ENCODE measurements around the gene TMPRSS3.

Gene TMPRSS3

GRCh38 chr21:42349420-42350317 lies 46.2 kb downstream of the TMPRSS3 start:
- Histone ChIP-seq H3K27ac (ENCODE audit: low read depth, low read length) (no peak overlapping the region), H3K4me3 (ENCODE audit: low read depth, low read length) (no peak overlapping the region), H3K27me3 (ENCODE audit: control insufficient read depth, insufficient read depth, low read length) (no peaks in the 10 kb centered on the region), H3K9ac (ENCODE audit: low read length) (no peak overlapping the region), H3K4me1 (ENCODE audit: control insufficient read depth, insufficient read depth, low read length) (no peaks in the 10 kb centered on the region), H3K36me3 (ENCODE audit: control insufficient read depth, insufficient read depth, low read length) (no peaks in the 10 kb centered on the region), H3K9me3 (ENCODE audit: control insufficient read depth, insufficient read depth, low read depth, low read length) (no peaks in the 10 kb centered on the region)

- H3K27ac ChIP-seq (ENCODE audit: low read depth, low read length) = no peak overlapping the region
- no peaks in the 10 kb centered on the region for H3K9me3 ChIP-seq (ENCODE audit: control insufficient read depth, insufficient read depth, low read depth, low read length)
- no peaks in the 10 kb centered on the region for H3K4me1 ChIP-seq (ENCODE audit: control insufficient read depth, insufficient read depth, low read length)
- H3K27me3 ChIP-seq (ENCODE audit: control insufficient read depth, insufficient read depth, low read length) = no peaks in the 10 kb centered on the region
- H3K36me3 ChIP-seq (ENCODE audit: control insufficient read depth, insufficient read depth, low read length) = no peaks in the 10 kb centered on the region
- H3K4me3 ChIP-seq (ENCODE audit: low read depth, low read length) = no peak overlapping the region
- H3K9ac ChIP-seq (ENCODE audit: low read length) = no peak overlapping the region
These were observed 47.1 kb downstream of the TMPRSS3 start for GRCh38 chr21:42348762-42349161.

- H3K36me3 ChIP-seq (ENCODE audit: control insufficient read depth, insufficient read depth, low read length) = no peaks in the 10 kb centered on the region
- no peaks in the 10 kb centered on the region for H3K9me3 ChIP-seq (ENCODE audit: control insufficient read depth, insufficient read depth, low read depth, low read length)
- H3K4me1 ChIP-seq (ENCODE audit: control insufficient read depth, insufficient read depth, low read length) = no peaks in the 10 kb centered on the region
- H3K9ac ChIP-seq (ENCODE audit: low read length) = no peak overlapping the region
- no peaks in the 10 kb centered on the region for H3K27me3 ChIP-seq (ENCODE audit: control insufficient read depth, insufficient read depth, low read length)
- no peak overlapping the region for H3K27ac ChIP-seq (ENCODE audit: low read depth, low read length)
- no peak overlapping the region for H3K4me3 ChIP-seq (ENCODE audit: low read depth, low read length)
These were observed 48.1 kb downstream of the TMPRSS3 start for GRCh38 chr21:42347601-42348327.

GRCh38 chr21:42346866-42347600 lies 48.8 kb downstream of the TMPRSS3 start:
- Histone ChIP-seq H3K4me1 (ENCODE audit: control insufficient read depth, insufficient read depth, low read length) (no peaks in the 10 kb centered on the region), H3K9me3 (ENCODE audit: control insufficient read depth, insufficient read depth, low read depth, low read length) (no peaks in the 10 kb centered on the region), H3K9ac (ENCODE audit: low read length) (no peak overlapping the region), H3K4me3 (ENCODE audit: low read depth, low read length) (no peak overlapping the region), H3K36me3 (ENCODE audit: control insufficient read depth, insufficient read depth, low read length) (no peaks in the 10 kb centered on the region), H3K27me3 (ENCODE audit: control insufficient read depth, insufficient read depth, low read length) (no peaks in the 10 kb centered on the region), H3K27ac (ENCODE audit: low read depth, low read length) (no peak overlapping the region)

- Histone ChIP-seq H3K27me3 (ENCODE audit: control insufficient read depth, insufficient read depth, low read length) (no peaks in the 10 kb centered on the region), H3K9ac (ENCODE audit: low read length) (no peak overlapping the region), H3K9me3 (ENCODE audit: control insufficient read depth, insufficient read depth, low read depth, low read length) (no peaks in the 10 kb centered on the region), H3K36me3 (ENCODE audit: control insufficient read depth, insufficient read depth, low read length) (no peaks in the 10 kb centered on the region), H3K27ac (ENCODE audit: low read depth, low read length) (no peak overlapping the region), H3K4me3 (ENCODE audit: low read depth, low read length) (no peak overlapping the region), H3K4me1 (ENCODE audit: control insufficient read depth, insufficient read depth, low read length) (no peaks in the 10 kb centered on the region)
These were observed 49.4 kb downstream of the TMPRSS3 start for GRCh38 chr21:42346441-42346840.

GRCh38 chr21:42344631-42345030 lies 51.2 kb downstream of the TMPRSS3 start:
- Histone ChIP-seq H3K36me3 (ENCODE audit: control insufficient read depth, insufficient read depth, low read length) (no peaks in the 10 kb centered on the region), H3K4me3 (ENCODE audit: low read depth, low read length) (no peak overlapping the region), H3K4me1 (ENCODE audit: control insufficient read depth, insufficient read depth, low read length) (no peaks in the 10 kb centered on the region), H3K9me3 (ENCODE audit: control insufficient read depth, insufficient read depth, low read depth, low read length) (no peaks in the 10 kb centered on the region), H3K9ac (ENCODE audit: low read length) (no peak overlapping the region), H3K27me3 (ENCODE audit: control insufficient read depth, insufficient read depth, low read length) (no peaks in the 10 kb centered on the region), H3K27ac (ENCODE audit: low read depth, low read length) (no peak overlapping the region)

GRCh38 chr21:42343963-42344510 lies 51.8 kb downstream of the TMPRSS3 start:
- no peaks in the 10 kb centered on the region for H3K9me3 ChIP-seq (ENCODE audit: control insufficient read depth, insufficient read depth, low read depth, low read length)
- no peaks in the 10 kb centered on the region for H3K27me3 ChIP-seq (ENCODE audit: control insufficient read depth, insufficient read depth, low read length)
- H3K4me1 ChIP-seq (ENCODE audit: control insufficient read depth, insufficient read depth, low read length) = no peaks in the 10 kb centered on the region
- no peaks in the 10 kb centered on the region for H3K36me3 ChIP-seq (ENCODE audit: control insufficient read depth, insufficient read depth, low read length)
- no peak overlapping the region for H3K27ac ChIP-seq (ENCODE audit: low read depth, low read length)
- no peak overlapping the region for H3K9ac ChIP-seq (ENCODE audit: low read length)
- H3K4me3 ChIP-seq (ENCODE audit: low read depth, low read length) = no peak overlapping the region

- H3K9ac ChIP-seq (ENCODE audit: low read length) = no peak overlapping the region
- H3K27me3 ChIP-seq (ENCODE audit: control insufficient read depth, insufficient read depth, low read length) = no peaks in the 10 kb centered on the region
- no peaks in the 10 kb centered on the region for H3K36me3 ChIP-seq (ENCODE audit: control insufficient read depth, insufficient read depth, low read length)
- no peak overlapping the region for H3K27ac ChIP-seq (ENCODE audit: low read depth, low read length)
- H3K9me3 ChIP-seq (ENCODE audit: control insufficient read depth, insufficient read depth, low read depth, low read length) = no peaks in the 10 kb centered on the region
- no peak overlapping the region for H3K4me3 ChIP-seq (ENCODE audit: low read depth, low read length)
- peaks cover 1% of the 10 kb centered on the region; the same call in 1 of the 2 replicates for H3K4me1 ChIP-seq (ENCODE audit: control insufficient read depth, insufficient read depth, low read length)
These were observed 52.3 kb downstream of the TMPRSS3 start for GRCh38 chr21:42343556-42343955.

- Histone ChIP-seq H3K4me1 (ENCODE audit: control insufficient read depth, insufficient read depth, low read length) (peaks cover 6% of the 10 kb centered on the region), H3K9ac (ENCODE audit: low read length) (no peak overlapping the region), H3K27ac (ENCODE audit: low read depth, low read length) (no peak overlapping the region), H3K36me3 (ENCODE audit: control insufficient read depth, insufficient read depth, low read length) (no peaks in the 10 kb centered on the region), H3K4me3 (ENCODE audit: low read depth, low read length) (no peak overlapping the region), H3K9me3 (ENCODE audit: control insufficient read depth, insufficient read depth, low read depth, low read length) (no peaks in the 10 kb centered on the region), H3K27me3 (ENCODE audit: control insufficient read depth, insufficient read depth, low read length) (no peaks in the 10 kb centered on the region)
These were observed 52.8 kb downstream of the TMPRSS3 start for GRCh38 chr21:42343101-42343500.

- Histone ChIP-seq H3K36me3 (ENCODE audit: control insufficient read depth, insufficient read depth, low read length) (no peaks in the 10 kb centered on the region), H3K9me3 (ENCODE audit: control insufficient read depth, insufficient read depth, low read depth, low read length) (no peaks in the 10 kb centered on the region), H3K27ac (ENCODE audit: low read depth, low read length) (no peak overlapping the region), H3K4me3 (ENCODE audit: low read depth, low read length) (no peak overlapping the region), H3K9ac (ENCODE audit: low read length) (no peak overlapping the region), H3K4me1 (ENCODE audit: control insufficient read depth, insufficient read depth, low read length) (peaks cover 8% of the 10 kb centered on the region), H3K27me3 (ENCODE audit: control insufficient read depth, insufficient read depth, low read length) (no peaks in the 10 kb centered on the region)
These were observed 53.9 kb downstream of the TMPRSS3 start for GRCh38 chr21:42341776-42342542.

Measured in HUES6 (cell line).